Smooth muscle cell (in vitro differentiated cells): ENCODE data around the gene ZDHHC4. TPM values are rescaled to one million over a fixed set of nuclear protein-coding genes. Genes with fewer than 3 reads are reported as not detected.

ENCODE experiments used
- DNase-seq: peaks from one replicate; lab custom pipeline; 2025; ENCODE audit not compliant: unreplicated experiment; lab: John Stamatoyannopoulos, UW
- H2AFZ ChIP-seq: fragments of 200-600 bp; sonication (generic); 2 replicates; pipeline ENCODE4 v1.6.0; 2016; ENCODE audit warnings: antibody characterized with exemption, low read depth, mild to moderate bottlenecking
- H3F3A ChIP-seq: fragments of 200-600 bp; sonication (generic); 2 replicates; pipeline ENCODE4 v1.6.0; 2017; ENCODE audit warnings: antibody characterized with exemption, low read depth
- H3K27ac ChIP-seq: fragments of 200-600 bp; sonication (generic); 2 replicates; pipeline ENCODE4 v1.5.1; 2016; ENCODE audit warnings: low read depth, mild to moderate bottlenecking
- H3K27me3 ChIP-seq: fragments of 200-600 bp; sonication (generic); 2 replicates; pipeline ENCODE4 v1.6.1; 2016; ENCODE audit warnings: low read depth, mild to moderate bottlenecking
- H3K36me3 ChIP-seq: fragments of 200-600 bp; sonication (generic); 2 replicates; pipeline ENCODE4 v1.5.1; 2016; ENCODE audit warnings: low read depth
- H3K4me1 ChIP-seq: fragments of 200-600 bp; sonication (generic); 2 replicates; pipeline ENCODE4 v1.5.1; 2016; ENCODE audit warnings: low read depth
- H3K4me2 ChIP-seq: fragments of 200-600 bp; sonication (generic); 2 replicates; pipeline ENCODE4 v1.6.0; 2016; ENCODE audit warnings: mild to moderate bottlenecking
- H3K4me3 ChIP-seq: fragments of 200-600 bp; sonication (generic); 2 replicates; pipeline ENCODE4 v1.5.1; 2016; ENCODE audit warnings: mild to moderate bottlenecking
- H3K79me2 ChIP-seq: fragments of 200-600 bp; sonication (generic); 2 replicates; pipeline ENCODE4 v1.6.0; 2016; ENCODE audit warnings: low read depth, mild to moderate bottlenecking
- H3K9ac ChIP-seq: fragments of 200-600 bp; sonication (generic); 2 replicates; pipeline ENCODE4 v1.6.0; 2016; ENCODE audit warnings: low read depth
- H3K9me3 ChIP-seq: fragments of 200-600 bp; sonication (generic); replicated peaks from 2 replicates; pipeline ENCODE4 v1.5.1; 2016; ENCODE audit warnings: low read depth
- H4K20me1 ChIP-seq: fragments of 200-600 bp; sonication (generic); 2 replicates; pipeline ENCODE4 v1.6.0; 2016; ENCODE audit warnings: low read depth
- CTCF ChIP-seq: fragments of 200-600 bp; sonication (generic); IDR thresholded peaks from 2 replicates; pipeline ENCODE4 v1.5.1; 2017; ENCODE audit warnings: borderline replicate concordance, mild to moderate bottlenecking, antibody characterized with exemption; ENCODE audit not compliant: insufficient read depth, poor library complexity, severe bottlenecking
- WGBS: methylation state at CpG from one replicate; pipeline ENCODE4 v1.1.7; 2016; ENCODE audit warnings: low lambda C conversion rate; 5-methylcytosine and 5-hydroxymethylcytosine counted together
- polyA plus RNA-seq: library from polyadenylated mRNA; unstranded; fragments of >200 nt; fragmentation: Nextera tagmentation; extraction: Ambion mirVana; gene quantifications from 2 replicates; pipeline ENCODE4 v1.2.1, GENCODE V29; 2016
- total RNA-seq: library from RNA; depleted of rRNA; stranded (reverse); fragments of >200 nt; gene quantifications from 2 replicates; pipeline ENCODE4 v1.2.3, GENCODE V29; 2014

ZDHHC4 gene
- total and polyA plus RNA-seq, 2 experiments from 2014 or later = 55.8 to 86.8 TPM

- Histone ChIP-seq H4K20me1 (no peaks in the 10 kb centered on the region), H3K27me3 (no peaks in the 10 kb centered on the region), H3K9ac (no peak overlapping the region), H3F3A (no peaks in the 10 kb centered on the region), H3K36me3 (no peaks in the 10 kb centered on the region), H3K4me3 (no peak overlapping the region), H3K4me2 (no peak overlapping the region), H3K79me2 (no peaks in the 10 kb centered on the region), H3K9me3 (no peaks in the 10 kb centered on the region), H3K27ac (no peak overlapping the region), H3K4me1 (no peaks in the 10 kb centered on the region), H2AFZ (no peak overlapping the region)
- no peak for DNase-seq
- no peak for TF ChIP-seq CTCF
- WGBS = 98% methylated on average over 23 of the region's 38 CpGs
These were observed 30.4 kb downstream of the ZDHHC4 start for GRCh38 chr7:6607651-6608051.

GRCh38 chr7:6608081-6608480, 30.8 kb downstream of the ZDHHC4 start:
- Histone ChIP-seq H3K9me3 (no peaks in the 10 kb centered on the region), H2AFZ (no peak overlapping the region), H3K9ac (no peak overlapping the region), H3K4me2 (no peak overlapping the region), H3K4me1 (no peaks in the 10 kb centered on the region), H4K20me1 (no peaks in the 10 kb centered on the region), H3K27me3 (no peaks in the 10 kb centered on the region), H3F3A (no peaks in the 10 kb centered on the region), H3K4me3 (no peak overlapping the region), H3K27ac (no peak overlapping the region), H3K36me3 (no peaks in the 10 kb centered on the region), H3K79me2 (no peaks in the 10 kb centered on the region)
- DNase-seq = no peak
- 91% methylated on average over 16 of the region's 27 CpGs for WGBS
- TF ChIP-seq CTCF = no peak

- Histone ChIP-seq H2AFZ (no peak overlapping the region), H3K9me3 (no peaks in the 10 kb centered on the region), H3F3A (no peaks in the 10 kb centered on the region), H3K4me2 (no peak overlapping the region), H3K27me3 (no peaks in the 10 kb centered on the region), H4K20me1 (no peaks in the 10 kb centered on the region), H3K79me2 (no peaks in the 10 kb centered on the region), H3K9ac (no peak overlapping the region), H3K4me3 (no peak overlapping the region), H3K36me3 (no peaks in the 10 kb centered on the region), H3K27ac (no peak overlapping the region), H3K4me1 (no peaks in the 10 kb centered on the region)
- TF ChIP-seq CTCF = no peak
- WGBS = 98% methylated on average over 12 of the region's 12 CpGs
- DNase-seq = no peak
These were observed 31.5 kb downstream of the ZDHHC4 start for GRCh38 chr7:6608794-6609193.

GRCh38 chr7:6612819-6613218, 35.6 kb downstream of the ZDHHC4 start:
- 91% methylated on average over 7 of the region's 7 CpGs for WGBS
- Histone ChIP-seq H3K27ac (no peak overlapping the region), H3K27me3 (no peaks in the 10 kb centered on the region), H3K9ac (no peak overlapping the region), H3K9me3 (no peaks in the 10 kb centered on the region), H3K36me3 (no peaks in the 10 kb centered on the region), H2AFZ (no peak overlapping the region), H4K20me1 (no peaks in the 10 kb centered on the region), H3K4me2 (no peak overlapping the region), H3K79me2 (no peaks in the 10 kb centered on the region), H3F3A (peaks cover 5% of the 10 kb centered on the region), H3K4me3 (no peak overlapping the region), H3K4me1 (peaks cover 4% of the 10 kb centered on the region)
- TF ChIP-seq CTCF = no peak
- DNase-seq = no peak
